ENCODE results near the gene PIEZO1. TPM values are rescaled to one million over a fixed set of nuclear protein-coding genes. Genes with fewer than 3 reads are reported as not detected.

PIEZO1 gene
- polyA plus RNA-seq, 1 donor = 92.9 TPM

DNA sequence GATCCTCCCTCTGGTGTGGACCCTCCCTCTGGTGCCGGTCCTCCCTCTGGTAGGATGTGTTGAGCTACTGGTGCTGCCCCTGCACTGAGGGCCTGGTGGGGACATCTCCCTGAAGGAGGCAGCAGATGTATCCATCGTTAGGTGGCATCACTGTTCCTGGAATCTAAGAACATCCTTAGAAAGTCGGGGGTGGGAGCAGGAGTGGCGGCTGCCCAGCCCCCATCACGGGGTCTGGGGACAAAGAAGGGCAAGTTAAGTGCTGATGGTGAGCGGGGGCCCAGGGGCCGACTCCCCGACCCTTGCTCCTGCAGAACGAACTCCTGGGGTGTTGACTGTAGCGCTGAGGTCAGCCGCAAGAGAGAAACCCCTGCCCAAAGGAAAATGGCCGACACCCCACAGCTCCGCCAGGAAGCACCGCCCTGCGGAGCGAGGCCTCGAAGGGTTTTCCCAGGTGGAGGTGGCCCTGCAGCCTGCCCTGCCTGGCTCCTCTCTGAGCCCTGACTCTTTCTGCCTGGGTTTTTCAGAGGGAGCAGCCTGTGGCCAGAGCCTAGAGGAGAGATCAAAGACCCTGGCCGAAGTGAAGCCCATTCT, 73.2 kb downstream of the PIEZO1 start:
- Histone ChIP-seq H3K9me3 (ENCODE audit: control insufficient read depth, low read depth, low read length) (no peaks in the 10 kb centered on the region), H3K4me1 (ENCODE audit: control insufficient read depth, insufficient read depth, low read length) (peaks cover 5% of the 10 kb centered on the region), H3K36me3 (ENCODE audit: control insufficient read depth, insufficient read depth, low read length) (peaks cover 40% of the 10 kb centered on the region), H3K27me3 (ENCODE audit: control insufficient read depth, insufficient read depth, low read length) (no peaks in the 10 kb centered on the region), H3K4me3 (ENCODE audit: low read length) (no peak overlapping the region), H3K27ac (ENCODE audit: low read length) (no peak overlapping the region)
- no peak for DNase-seq
- WGBS (ENCODE audit: insufficient coverage, low lambda C conversion rate) = no CpG with 5 or more reads among the region's 18 CpGs

DNA sequence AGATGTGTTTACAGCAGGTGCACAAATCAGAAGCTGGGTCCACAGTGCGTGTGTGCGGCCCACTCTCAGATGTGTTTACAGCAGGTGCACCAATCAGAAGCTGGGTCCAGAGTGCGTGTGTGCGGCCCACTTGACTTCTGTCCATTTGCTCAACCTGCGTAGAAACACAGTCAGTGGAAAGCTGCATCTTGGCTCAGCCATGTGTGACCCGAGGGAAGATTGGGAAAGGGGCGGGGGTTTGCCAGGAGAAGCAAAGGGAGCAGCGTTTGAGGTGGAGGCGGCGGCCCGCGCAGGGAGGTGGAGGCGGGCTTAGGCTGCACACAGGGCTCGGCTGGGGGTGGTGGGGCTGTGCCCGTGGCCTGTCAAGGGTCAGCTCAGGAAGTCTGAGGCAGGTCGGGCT, 74.5 kb downstream of the PIEZO1 start:
- Histone ChIP-seq H3K4me1 (ENCODE audit: control insufficient read depth, insufficient read depth, low read length) (peaks cover 5% of the 10 kb centered on the region), H3K9me3 (ENCODE audit: control insufficient read depth, low read depth, low read length) (no peaks in the 10 kb centered on the region), H3K4me3 (ENCODE audit: low read length) (no peak overlapping the region), H3K36me3 (ENCODE audit: control insufficient read depth, insufficient read depth, low read length) (peaks cover 27% of the 10 kb centered on the region), H3K27ac (ENCODE audit: low read length) (no peak overlapping the region), H3K27me3 (ENCODE audit: control insufficient read depth, insufficient read depth, low read length) (no peaks in the 10 kb centered on the region)
- WGBS (ENCODE audit: insufficient coverage, low lambda C conversion rate) = no CpG with 5 or more reads among the region's 16 CpGs
- no peak for DNase-seq

DNA sequence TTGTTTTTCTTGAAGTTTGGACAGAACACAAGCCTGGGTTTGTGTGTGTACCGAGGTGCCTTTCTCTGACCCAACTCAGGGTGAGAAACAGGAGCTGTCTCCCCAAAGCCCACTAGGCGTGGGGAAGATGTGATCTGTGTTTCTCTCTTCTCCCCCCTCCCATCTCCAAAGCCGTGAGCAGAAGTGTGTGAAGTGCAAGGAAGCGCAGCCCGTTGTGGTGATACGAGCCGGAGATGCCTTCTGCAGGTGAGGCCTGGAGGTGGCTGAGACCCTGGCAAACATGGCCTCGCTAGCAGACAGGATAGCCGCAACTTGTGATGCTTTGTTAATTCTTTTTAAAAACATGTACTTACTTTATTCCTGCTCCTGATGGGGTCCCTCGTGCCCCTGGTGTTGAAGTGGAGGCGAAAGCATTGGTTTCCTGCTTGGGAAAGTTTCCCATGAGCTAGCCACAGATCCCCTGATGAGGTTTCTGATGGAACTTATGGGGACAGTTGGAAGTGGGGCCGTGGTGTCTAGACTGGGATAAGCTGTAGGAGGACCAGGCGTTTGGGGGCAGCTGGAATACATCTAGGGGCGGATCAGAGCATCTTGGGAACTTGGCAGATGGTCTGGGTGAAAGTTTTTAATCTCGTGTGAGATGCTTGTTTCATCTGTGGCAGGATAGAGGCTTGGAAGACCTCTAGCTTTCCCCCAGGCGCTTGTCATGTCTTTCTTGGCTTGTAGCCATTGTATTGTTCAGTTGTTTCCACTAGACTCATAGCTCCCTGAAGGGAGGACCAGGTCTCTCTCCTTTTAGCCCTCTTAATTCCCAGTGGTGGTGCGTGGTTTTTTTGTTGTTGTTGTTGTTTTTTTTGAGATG, 77.8 kb downstream of the PIEZO1 start:
- DNase-seq = no peak
- H3K4me3 ChIP-seq (ENCODE audit: low read length) = peak overlapping the region; percentile 88
- no peaks in the 10 kb centered on the region for H3K9me3 ChIP-seq (ENCODE audit: control insufficient read depth, low read depth, low read length)
- WGBS (ENCODE audit: insufficient coverage, low lambda C conversion rate) = no CpG with 5 or more reads among the region's 17 CpGs
- no peak overlapping the region for H3K27ac ChIP-seq (ENCODE audit: low read length)
- peaks cover 3% of the 10 kb centered on the region for H3K36me3 ChIP-seq (ENCODE audit: control insufficient read depth, insufficient read depth, low read length)
- H3K4me1 ChIP-seq (ENCODE audit: control insufficient read depth, insufficient read depth, low read length) = peaks cover 12% of the 10 kb centered on the region
- H3K27me3 ChIP-seq (ENCODE audit: control insufficient read depth, insufficient read depth, low read length) = no peaks in the 10 kb centered on the region

DNA sequence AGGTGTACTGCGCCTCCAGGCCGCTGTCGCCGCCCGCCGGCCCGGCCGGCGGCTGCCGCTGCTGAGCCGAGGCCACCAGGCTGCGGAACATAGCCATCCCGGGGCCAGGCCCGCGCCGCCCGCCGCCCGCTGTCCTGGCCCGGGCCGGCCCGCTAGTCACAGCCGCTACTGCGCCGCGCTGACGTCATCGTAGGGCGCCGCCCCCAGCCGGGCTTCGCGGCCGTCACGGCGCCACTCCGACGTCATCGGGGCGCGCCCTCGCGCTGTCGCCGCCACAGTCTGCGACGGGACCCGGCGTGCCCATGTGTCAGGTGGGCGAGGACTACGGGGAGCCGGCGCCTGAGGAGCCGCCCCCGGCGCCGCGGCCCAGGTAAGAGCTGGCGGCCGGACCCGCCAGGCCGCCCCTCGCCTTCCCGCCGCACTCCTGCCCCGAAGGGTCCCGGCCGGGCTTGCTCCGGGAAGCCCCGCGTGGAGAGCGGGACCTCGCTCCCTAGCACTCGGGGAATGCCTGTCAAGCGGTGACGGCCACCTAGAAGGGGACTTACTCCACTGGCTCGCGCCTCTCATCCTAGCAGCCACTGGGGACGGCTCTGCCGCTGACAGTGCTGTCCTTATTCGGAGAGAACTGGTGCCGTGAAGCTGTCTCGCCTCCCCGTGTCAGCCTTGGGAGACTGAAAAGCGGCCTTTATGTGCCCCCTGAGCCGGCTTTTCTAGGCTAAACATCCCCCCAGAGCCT, 78.6 kb downstream of the PIEZO1 start, which contains the start of the genes CTU2 and RNF166:
CTU2 (plus strand) TSS at position 275 of the 736 bp plus-strand sequence; CDS start at position 303, 28 bp downstream.
RNF166 (minus strand) TSS at position 180 of the 736 bp plus-strand sequence; CDS start at position 97, 83 bp downstream.
- peaks cover 12% of the 10 kb centered on the region for H3K4me1 ChIP-seq (ENCODE audit: control insufficient read depth, insufficient read depth, low read length)
- 0% methylated on average over 1 of the region's 86 CpGs for WGBS (ENCODE audit: insufficient coverage, low lambda C conversion rate)
- no peaks in the 10 kb centered on the region for H3K27me3 ChIP-seq (ENCODE audit: control insufficient read depth, insufficient read depth, low read length)
- peaks cover 3% of the 10 kb centered on the region for H3K36me3 ChIP-seq (ENCODE audit: control insufficient read depth, insufficient read depth, low read length)
- H3K27ac ChIP-seq (ENCODE audit: low read length) = no peak within 1 kb of the TSS
- peak within 1 kb of the TSS; percentile 88 for H3K4me3 ChIP-seq (ENCODE audit: low read length)
- H3K9me3 ChIP-seq (ENCODE audit: control insufficient read depth, low read depth, low read length) = no peaks in the 10 kb centered on the region
- peak; percentile 88 to 90 for DNase-seq

DNA sequence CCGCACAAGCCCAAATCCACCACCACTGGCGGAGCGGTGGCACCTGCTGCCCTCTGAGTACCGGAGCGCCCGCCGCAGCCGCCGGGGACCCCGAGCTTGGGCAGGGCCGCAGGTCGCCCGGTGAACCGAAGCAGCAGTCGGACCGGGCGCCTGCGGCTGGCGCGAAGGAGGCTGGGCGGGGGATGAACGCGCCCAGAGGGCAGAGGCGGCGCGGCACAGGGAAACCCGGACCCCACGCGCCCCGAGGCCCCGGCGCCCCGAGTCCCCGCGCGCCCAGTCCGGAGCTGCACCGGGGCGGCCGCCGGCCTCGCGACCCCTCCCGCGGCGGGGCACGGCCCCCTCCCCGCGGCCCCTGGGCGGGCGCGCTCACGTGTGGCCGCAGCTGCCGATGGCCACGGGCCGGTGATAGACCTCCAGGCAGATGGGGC, 79.2 kb downstream of the PIEZO1 start:
- no peaks in the 10 kb centered on the region for H3K9me3 ChIP-seq (ENCODE audit: control insufficient read depth, low read depth, low read length)
- WGBS (ENCODE audit: insufficient coverage, low lambda C conversion rate) = no CpG with 5 or more reads among the region's 57 CpGs
- peaks cover 12% of the 10 kb centered on the region for H3K4me1 ChIP-seq (ENCODE audit: control insufficient read depth, insufficient read depth, low read length)
- no peaks in the 10 kb centered on the region for H3K27me3 ChIP-seq (ENCODE audit: control insufficient read depth, insufficient read depth, low read length)
- no peak for DNase-seq
- peaks cover 3% of the 10 kb centered on the region for H3K36me3 ChIP-seq (ENCODE audit: control insufficient read depth, insufficient read depth, low read length)
- H3K4me3 ChIP-seq (ENCODE audit: low read length) = peak overlapping the region; percentile 50
- H3K27ac ChIP-seq (ENCODE audit: low read length) = no peak overlapping the region

DNA sequence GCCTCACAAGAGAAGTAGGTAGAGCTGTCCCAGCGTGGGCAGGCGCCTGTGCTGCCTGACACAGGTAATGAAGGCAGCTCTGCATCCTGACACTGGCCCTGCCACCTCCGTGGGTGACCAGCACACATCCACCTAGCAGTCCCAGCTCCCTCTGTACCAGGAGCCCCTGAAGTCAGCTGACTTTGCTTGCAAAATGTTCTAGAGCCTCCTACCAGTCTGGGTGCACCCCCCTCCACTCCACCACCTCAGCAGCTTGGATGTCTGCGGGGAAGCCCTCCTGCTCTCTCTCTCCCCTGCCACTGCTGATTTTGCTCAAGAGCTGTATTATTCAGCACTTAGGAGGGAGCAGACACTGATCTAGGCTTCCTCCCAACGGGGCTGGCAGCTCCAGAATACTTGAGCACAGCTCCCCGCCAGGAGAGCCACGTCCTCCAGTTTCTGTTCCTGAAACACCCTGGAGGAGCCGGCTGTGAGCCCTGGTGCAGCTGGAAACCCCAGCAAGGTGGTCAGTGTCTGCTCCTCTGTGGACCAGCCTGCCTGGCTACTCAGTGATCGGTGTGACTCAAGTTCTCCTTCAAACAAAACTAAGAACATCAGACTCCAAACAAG, 79.8 kb downstream of the PIEZO1 start:
- H3K4me3 ChIP-seq (ENCODE audit: low read length) = peak overlapping the region; percentile 50
- H3K4me1 ChIP-seq (ENCODE audit: control insufficient read depth, insufficient read depth, low read length) = peaks cover 12% of the 10 kb centered on the region
- H3K27me3 ChIP-seq (ENCODE audit: control insufficient read depth, insufficient read depth, low read length) = no peaks in the 10 kb centered on the region
- DNase-seq = no peak
- WGBS (ENCODE audit: insufficient coverage, low lambda C conversion rate) = no CpG with 5 or more reads among the region's 9 CpGs
- H3K36me3 ChIP-seq (ENCODE audit: control insufficient read depth, insufficient read depth, low read length) = peaks cover 7% of the 10 kb centered on the region
- no peaks in the 10 kb centered on the region for H3K9me3 ChIP-seq (ENCODE audit: control insufficient read depth, low read depth, low read length)
- no peak overlapping the region for H3K27ac ChIP-seq (ENCODE audit: low read length)

DNA sequence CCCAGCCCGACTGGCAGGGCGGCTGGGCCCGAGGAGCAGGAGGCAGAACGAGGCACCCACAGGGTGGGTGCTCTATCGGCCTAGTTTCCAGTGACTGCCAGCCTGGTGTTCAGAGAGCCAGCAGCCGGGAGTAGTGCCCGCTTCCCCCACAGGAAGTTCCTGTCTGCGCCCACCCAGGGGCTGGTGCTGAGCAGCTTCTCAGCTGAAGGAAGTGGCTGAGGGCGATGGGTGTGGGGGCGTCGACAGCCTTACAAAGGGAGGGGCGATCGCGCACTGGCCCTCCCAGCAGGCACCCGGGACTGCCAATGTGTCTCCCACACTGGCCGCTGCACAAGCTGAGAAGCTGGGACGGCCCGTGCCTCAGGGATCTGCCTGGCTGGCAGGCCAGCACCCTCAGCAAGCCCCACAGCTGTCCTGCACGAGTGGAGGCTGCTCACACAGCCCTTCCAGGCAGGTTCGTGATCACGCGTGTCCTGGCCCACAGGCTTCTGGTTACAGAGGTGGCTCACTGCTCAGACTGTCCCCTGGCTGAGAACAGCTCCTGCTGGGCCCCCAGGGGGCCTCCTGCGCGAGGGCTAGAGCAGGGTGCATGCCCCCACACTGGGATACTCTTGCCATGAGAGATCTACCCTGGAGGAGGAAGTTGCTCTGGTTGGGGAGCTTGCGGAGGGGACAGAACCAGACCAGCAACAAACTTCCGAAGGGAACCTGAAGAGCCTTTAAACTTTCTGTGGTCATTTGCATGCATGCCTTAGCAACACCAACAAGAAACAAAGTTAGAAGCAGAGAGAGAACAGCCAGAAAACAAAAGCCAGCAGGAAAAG, 81.3 kb downstream of the PIEZO1 start:
- no CpG with 5 or more reads among the region's 26 CpGs for WGBS (ENCODE audit: insufficient coverage, low lambda C conversion rate)
- Histone ChIP-seq H3K4me1 (ENCODE audit: control insufficient read depth, insufficient read depth, low read length) (peaks cover 12% of the 10 kb centered on the region), H3K27me3 (ENCODE audit: control insufficient read depth, insufficient read depth, low read length) (no peaks in the 10 kb centered on the region), H3K27ac (ENCODE audit: low read length) (no peak overlapping the region), H3K4me3 (ENCODE audit: low read length) (no peak overlapping the region), H3K9me3 (ENCODE audit: control insufficient read depth, low read depth, low read length) (no peaks in the 10 kb centered on the region), H3K36me3 (ENCODE audit: control insufficient read depth, insufficient read depth, low read length) (peaks cover 18% of the 10 kb centered on the region)
- DNase-seq = no peak

DNA sequence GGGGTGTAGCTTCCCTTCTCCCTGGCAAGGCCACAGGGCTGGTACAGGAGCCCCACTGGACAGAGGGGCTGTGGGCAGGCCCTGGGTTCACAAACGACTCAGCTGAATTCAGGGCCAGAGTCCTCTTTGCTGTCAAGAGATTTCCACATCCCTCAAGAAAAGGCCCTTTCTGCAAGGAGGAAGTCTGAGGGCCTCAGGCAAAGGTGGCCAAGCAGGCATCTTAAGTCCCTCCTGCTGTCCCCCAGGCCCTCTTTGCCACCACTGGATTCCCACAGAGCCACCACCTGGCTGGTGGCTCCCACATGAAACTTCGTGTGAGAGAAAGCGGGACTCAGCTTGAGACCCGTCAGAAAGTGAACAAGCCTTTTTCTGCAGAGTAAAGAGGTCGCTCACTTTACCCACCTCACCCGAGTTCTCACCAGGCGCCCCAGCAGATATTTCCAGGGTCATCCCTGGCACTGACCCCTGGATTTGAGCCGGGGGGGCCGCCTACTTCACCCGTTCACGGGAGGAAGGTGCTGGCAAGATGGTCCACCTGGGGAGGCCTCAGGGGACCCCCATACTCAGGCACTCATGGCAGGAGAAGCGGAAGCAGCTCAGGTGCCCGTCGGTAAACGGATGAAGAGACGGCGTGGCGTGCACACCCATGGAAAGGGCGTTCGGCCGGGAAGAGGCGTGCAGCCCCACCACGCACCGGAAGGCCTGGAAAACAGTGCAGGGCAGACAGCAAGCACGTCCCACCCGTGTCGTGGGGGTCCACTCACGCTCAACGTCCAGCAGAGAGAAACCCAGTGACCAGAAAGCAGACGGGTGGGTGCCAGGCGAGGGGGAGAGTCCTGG, 82.4 kb downstream of the PIEZO1 start:
- Histone ChIP-seq H3K4me3 (ENCODE audit: low read length) (no peak overlapping the region), H3K4me1 (ENCODE audit: control insufficient read depth, insufficient read depth, low read length) (peaks cover 12% of the 10 kb centered on the region), H3K27ac (ENCODE audit: low read length) (no peak overlapping the region), H3K36me3 (ENCODE audit: control insufficient read depth, insufficient read depth, low read length) (peaks cover 29% of the 10 kb centered on the region), H3K9me3 (ENCODE audit: control insufficient read depth, low read depth, low read length) (no peaks in the 10 kb centered on the region), H3K27me3 (ENCODE audit: control insufficient read depth, insufficient read depth, low read length) (no peaks in the 10 kb centered on the region)
- 100% methylated on average over 1 of the region's 31 CpGs for WGBS (ENCODE audit: insufficient coverage, low lambda C conversion rate)
- no peak for DNase-seq
